Endodermal cell (in vitro differentiated cells): ENCODE results near the gene COL4A1. TPM values are rescaled to one million over a fixed set of nuclear protein-coding genes. Genes with fewer than 3 reads are reported as not detected.

ENCODE experiments used
- DNase-seq: peaks from one replicate; pipeline ENCODE4 v3.0.0-alpha.2; 2017
- H3K27ac ChIP-seq: 2 replicates; pipeline ENCODE4 v1.5.1; 2013; ENCODE audit warnings: mild to moderate bottlenecking, low read depth, low read length, moderate library complexity
- H3K27me3 ChIP-seq: 2 replicates; pipeline ENCODE4 v1.6.1; 2013; ENCODE audit warnings: mild to moderate bottlenecking, low read length, moderate library complexity; ENCODE audit not compliant: insufficient read depth, control insufficient read depth, poor library complexity, severe bottlenecking
- H3K36me3 ChIP-seq: 2 replicates; pipeline ENCODE4 v1.7.0; 2013; ENCODE audit warnings: mild to moderate bottlenecking, low read length, moderate library complexity; ENCODE audit not compliant: control insufficient read depth, insufficient read depth
- H3K4me1 ChIP-seq: one replicate; pipeline ENCODE4 v1.7.0; 2013; ENCODE audit warnings: low read length; ENCODE audit not compliant: control insufficient read depth, insufficient read depth
- H3K4me3 ChIP-seq: 2 replicates; pipeline ENCODE4 v1.5.1; 2013; ENCODE audit warnings: mild to moderate bottlenecking, low read length, moderate library complexity
- H3K9ac ChIP-seq: 2 replicates; pipeline ENCODE4 v1.6.1; 2013; ENCODE audit warnings: mild to moderate bottlenecking, low read length, moderate library complexity; ENCODE audit not compliant: poor library complexity, severe bottlenecking; ENCODE audit errors: extremely low read depth
- H3K9me3 ChIP-seq: 2 replicates; pipeline ENCODE4 v1.6.1; 2013; ENCODE audit warnings: mild to moderate bottlenecking, low read length, moderate library complexity; ENCODE audit not compliant: control insufficient read depth
- H3K27ac Mint-ChIP-seq: 2 replicates; pipeline ENCODE4 v1.8.0; 2020; ENCODE audit warnings: mixed read lengths
- H3K27me3 Mint-ChIP-seq: 2 replicates; pipeline ENCODE4 v1.8.0; 2021; ENCODE audit warnings: mild to moderate bottlenecking, mixed read lengths; ENCODE audit not compliant: insufficient read depth
- H3K36me3 Mint-ChIP-seq: 2 replicates; pipeline ENCODE4 v1.8.0; 2020; ENCODE audit warnings: low read depth, mixed read lengths
- H3K4me1 Mint-ChIP-seq: 2 replicates; pipeline ENCODE4 v1.8.0; 2020; ENCODE audit warnings: mixed read lengths
- H3K4me3 Mint-ChIP-seq: 2 replicates; pipeline ENCODE4 v1.8.0; 2020; ENCODE audit warnings: mild to moderate bottlenecking, moderate library complexity, mixed read lengths
- H3K9me3 Mint-ChIP-seq: 2 replicates; pipeline ENCODE4 v1.8.0; 2020; ENCODE audit warnings: mild to moderate bottlenecking, mixed read lengths
- WGBS, 2 experiments: methylation state at CpG; one replicate each; pipeline versions ENCODE4 v1.1.5 to v1.1.7; 2013; ENCODE audit warnings: missing lambda C conversion rate in 2 of 2, mixed read lengths in 1 of 2; ENCODE audit not compliant: insufficient coverage in 1 of 2, insufficient read length in 1 of 2; 5-methylcytosine and 5-hydroxymethylcytosine counted together
- total RNA-seq, 2 donors: library from RNA; stranded (reverse); fragmentation: NEBNext Ultra II Directional in 1 of 2; extraction: Animal tissue kit (Norgen Biotek cat#: 25700) in 1 of 2; gene quantifications; 2 replicates in 1 of 2; 3 replicates in 1 of 2; pipeline ENCODE4 v1.2.1, GENCODE V29; 2021
- TF ChIP-seq, protein P1 (sequence below): fragments of 200-600 bp; sonication (generic); conservative IDR thresholded peaks from 2 replicates; pipeline ENCODE4 v1.5.0; 2021; ENCODE audit warnings: antibody characterized with exemption, mild to moderate bottlenecking

Gene COL4A1
- total RNA-seq, 2 donors from 2014 or later = 702 to 764 TPM

GRCh38 chr13:110225609-110226574 is 81.1 kb downstream of the COL4A1 start:
- H3K9me3 ChIP-seq = no peaks in the 10 kb centered on the region
- no peak overlapping the region for H3K4me3 ChIP-seq
- 81 to 87% methylated on average over 7 to 12 of the region's 12 CpGs for WGBS, 2 experiments
- Mint-ChIP-seq H3K4me1 (peaks cover 25% of the 10 kb centered on the region), H3K9me3 (no peaks in the 10 kb centered on the region), H3K27ac (peak overlapping the region; percentile 75), H3K36me3 (peaks cover 24% of the 10 kb centered on the region), H3K27me3 (no peaks in the 10 kb centered on the region), H3K4me3 (no peak overlapping the region)
- H3K4me1 ChIP-seq = peaks cover 7% of the 10 kb centered on the region
- no peak overlapping the region for H3K9ac ChIP-seq
- DNase-seq = no peak
- TF ChIP-seq, protein P1, sequence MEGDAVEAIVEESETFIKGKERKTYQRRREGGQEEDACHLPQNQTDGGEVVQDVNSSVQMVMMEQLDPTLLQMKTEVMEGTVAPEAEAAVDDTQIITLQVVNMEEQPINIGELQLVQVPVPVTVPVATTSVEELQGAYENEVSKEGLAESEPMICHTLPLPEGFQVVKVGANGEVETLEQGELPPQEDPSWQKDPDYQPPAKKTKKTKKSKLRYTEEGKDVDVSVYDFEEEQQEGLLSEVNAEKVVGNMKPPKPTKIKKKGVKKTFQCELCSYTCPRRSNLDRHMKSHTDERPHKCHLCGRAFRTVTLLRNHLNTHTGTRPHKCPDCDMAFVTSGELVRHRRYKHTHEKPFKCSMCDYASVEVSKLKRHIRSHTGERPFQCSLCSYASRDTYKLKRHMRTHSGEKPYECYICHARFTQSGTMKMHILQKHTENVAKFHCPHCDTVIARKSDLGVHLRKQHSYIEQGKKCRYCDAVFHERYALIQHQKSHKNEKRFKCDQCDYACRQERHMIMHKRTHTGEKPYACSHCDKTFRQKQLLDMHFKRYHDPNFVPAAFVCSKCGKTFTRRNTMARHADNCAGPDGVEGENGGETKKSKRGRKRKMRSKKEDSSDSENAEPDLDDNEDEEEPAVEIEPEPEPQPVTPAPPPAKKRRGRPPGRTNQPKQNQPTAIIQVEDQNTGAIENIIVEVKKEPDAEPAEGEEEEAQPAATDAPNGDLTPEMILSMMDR = no peak
- no peaks in the 10 kb centered on the region for H3K27me3 ChIP-seq
- H3K27ac ChIP-seq = no peak overlapping the region
- peaks cover 24% of the 10 kb centered on the region for H3K36me3 ChIP-seq

- TF ChIP-seq, protein P1 = no peak
- no peak overlapping the region for H3K9ac ChIP-seq
- no peaks in the 10 kb centered on the region for H3K27me3 Mint-ChIP-seq
- no peaks in the 10 kb centered on the region for H3K9me3 Mint-ChIP-seq
- H3K4me1 Mint-ChIP-seq = peaks cover 23% of the 10 kb centered on the region
- H3K4me1 ChIP-seq = peaks cover 7% of the 10 kb centered on the region
- no peak overlapping the region for H3K27ac ChIP-seq
- H3K9me3 ChIP-seq = no peaks in the 10 kb centered on the region
- no peak overlapping the region for H3K4me3 ChIP-seq
- no peak overlapping the region for H3K4me3 Mint-ChIP-seq
- no peak overlapping the region for H3K27ac Mint-ChIP-seq
- WGBS, 2 experiments = 92 to 94% methylated on average over 6 to 11 of the region's 11 CpGs
- no peaks in the 10 kb centered on the region for H3K27me3 ChIP-seq
- no peak for DNase-seq
- H3K36me3 Mint-ChIP-seq = peaks cover 23% of the 10 kb centered on the region
- H3K36me3 ChIP-seq = peaks cover 23% of the 10 kb centered on the region
Observed at GRCh38 chr13:110225003-110225402, 82.0 kb downstream of the COL4A1 start.

DNA sequence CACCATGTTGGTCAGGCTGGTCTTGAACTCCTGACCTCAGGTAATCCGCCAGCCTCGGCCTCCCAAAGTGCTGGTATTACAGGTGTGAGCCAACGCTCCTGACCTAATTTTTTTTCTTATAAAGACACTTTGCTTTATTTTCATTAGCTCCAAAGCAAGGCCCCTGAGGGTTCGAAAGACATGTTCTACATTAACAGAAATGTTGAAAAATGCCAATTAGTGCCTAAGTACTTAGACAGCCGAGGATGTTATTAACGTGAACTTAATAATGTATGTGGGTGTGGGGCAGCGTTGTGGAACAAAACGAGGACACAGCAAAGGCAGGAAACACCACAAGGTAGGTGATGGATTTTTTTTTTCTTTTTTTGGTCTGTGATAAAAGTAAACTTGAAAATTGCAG is 82.4 kb downstream of the COL4A1 start:
- Histone ChIP-seq H3K9me3 (no peaks in the 10 kb centered on the region), H3K27ac (no peak overlapping the region), H3K36me3 (peaks cover 22% of the 10 kb centered on the region), H3K4me1 (peaks cover 7% of the 10 kb centered on the region), H3K4me3 (no peak overlapping the region), H3K27me3 (no peaks in the 10 kb centered on the region), H3K9ac (no peak overlapping the region)
- TF ChIP-seq, protein P1 = no peak
- no peak for DNase-seq
- Mint-ChIP-seq H3K4me3 (no peak overlapping the region), H3K9me3 (no peaks in the 10 kb centered on the region), H3K27ac (no peak overlapping the region), H3K27me3 (no peaks in the 10 kb centered on the region), H3K36me3 (peaks cover 18% of the 10 kb centered on the region), H3K4me1 (peaks cover 18% of the 10 kb centered on the region)
- 96% methylated on average over 7 to 8 of the region's 8 CpGs for WGBS, 2 experiments
